ENCODE measurements around the gene GPBP1.

DNA sequence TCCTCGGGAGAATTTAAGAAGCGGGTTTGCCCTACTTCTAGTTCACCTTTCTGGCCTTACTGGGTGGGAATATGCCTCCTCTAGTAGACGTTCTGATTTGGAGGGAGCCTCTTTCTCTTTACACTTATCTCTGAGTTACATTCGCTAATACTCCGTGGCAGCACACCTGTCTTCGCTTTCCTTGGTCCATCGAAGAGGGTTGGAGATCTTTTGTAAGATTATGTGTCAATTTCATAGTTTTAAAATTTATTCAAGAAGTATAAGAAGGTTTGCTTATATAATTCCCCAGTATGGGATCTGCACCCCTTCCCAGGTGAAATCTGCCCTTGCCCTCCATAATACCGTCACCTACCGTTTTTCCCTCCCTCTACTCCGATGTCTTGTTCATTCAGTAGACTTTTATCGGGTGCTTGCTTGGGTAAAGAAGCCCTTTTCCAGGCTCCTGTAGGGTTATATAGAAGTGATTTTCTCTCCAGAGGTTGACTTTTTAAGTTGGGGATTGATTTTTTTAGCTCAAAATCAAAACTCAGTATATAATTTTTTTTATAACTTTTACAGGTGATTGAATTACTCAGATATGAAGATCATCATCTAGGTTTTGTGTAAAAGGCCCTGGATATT lies 1.1 kb downstream of the GPBP1 start:
- TF ChIP-seq POLR2A (IDR thresholded peaks at IDR 0.05; ENCODE audit: low read depth, low read length) (no peak), RAD21 (IDR thresholded peaks at IDR 0.05; ENCODE audit: low read length) (no peak), SMC3 (IDR thresholded peaks at IDR 0.05; ENCODE audit: low read depth, low read length) (no peak), CEBPB (IDR thresholded peaks at IDR 0.05; ENCODE audit: low read depth, low read length) (no peak), RCOR1 (IDR thresholded peaks at IDR 0.05; ENCODE audit: insufficient replicate concordance, low read length) (no peak), FOS (IDR thresholded peaks at IDR 0.05; ENCODE audit: low read depth, low read length) (no peak), MXI1 (IDR thresholded peaks at IDR 0.05; ENCODE audit: borderline replicate concordance, low read depth, low read length) (no peak), MAZ (IDR thresholded peaks at IDR 0.05; ENCODE audit: borderline replicate concordance, low read depth, low read length) (no peak), RFX5 (IDR thresholded peaks at IDR 0.05; ENCODE audit: low read depth, low read length) (no peak), CHD1 (IDR thresholded peaks at IDR 0.05; ENCODE audit: low read depth, low read length) (no peak), MAFK (IDR thresholded peaks at IDR 0.05; ENCODE audit: low read depth, low read length) (no peak)
- TF ChIP-seq, protein P1, sequence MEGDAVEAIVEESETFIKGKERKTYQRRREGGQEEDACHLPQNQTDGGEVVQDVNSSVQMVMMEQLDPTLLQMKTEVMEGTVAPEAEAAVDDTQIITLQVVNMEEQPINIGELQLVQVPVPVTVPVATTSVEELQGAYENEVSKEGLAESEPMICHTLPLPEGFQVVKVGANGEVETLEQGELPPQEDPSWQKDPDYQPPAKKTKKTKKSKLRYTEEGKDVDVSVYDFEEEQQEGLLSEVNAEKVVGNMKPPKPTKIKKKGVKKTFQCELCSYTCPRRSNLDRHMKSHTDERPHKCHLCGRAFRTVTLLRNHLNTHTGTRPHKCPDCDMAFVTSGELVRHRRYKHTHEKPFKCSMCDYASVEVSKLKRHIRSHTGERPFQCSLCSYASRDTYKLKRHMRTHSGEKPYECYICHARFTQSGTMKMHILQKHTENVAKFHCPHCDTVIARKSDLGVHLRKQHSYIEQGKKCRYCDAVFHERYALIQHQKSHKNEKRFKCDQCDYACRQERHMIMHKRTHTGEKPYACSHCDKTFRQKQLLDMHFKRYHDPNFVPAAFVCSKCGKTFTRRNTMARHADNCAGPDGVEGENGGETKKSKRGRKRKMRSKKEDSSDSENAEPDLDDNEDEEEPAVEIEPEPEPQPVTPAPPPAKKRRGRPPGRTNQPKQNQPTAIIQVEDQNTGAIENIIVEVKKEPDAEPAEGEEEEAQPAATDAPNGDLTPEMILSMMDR (conservative IDR thresholded peaks at IDR 0.05; ENCODE audit: low read depth, low read length) = no peak
- TF ChIP-seq, protein P2, sequence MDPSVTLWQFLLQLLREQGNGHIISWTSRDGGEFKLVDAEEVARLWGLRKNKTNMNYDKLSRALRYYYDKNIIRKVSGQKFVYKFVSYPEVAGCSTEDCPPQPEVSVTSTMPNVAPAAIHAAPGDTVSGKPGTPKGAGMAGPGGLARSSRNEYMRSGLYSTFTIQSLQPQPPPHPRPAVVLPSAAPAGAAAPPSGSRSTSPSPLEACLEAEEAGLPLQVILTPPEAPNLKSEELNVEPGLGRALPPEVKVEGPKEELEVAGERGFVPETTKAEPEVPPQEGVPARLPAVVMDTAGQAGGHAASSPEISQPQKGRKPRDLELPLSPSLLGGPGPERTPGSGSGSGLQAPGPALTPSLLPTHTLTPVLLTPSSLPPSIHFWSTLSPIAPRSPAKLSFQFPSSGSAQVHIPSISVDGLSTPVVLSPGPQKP (IDR thresholded peaks at IDR 0.05; ENCODE audit: borderline replicate concordance, low read depth, low read length) = no peak
- TF ChIP-seq, protein P3, sequence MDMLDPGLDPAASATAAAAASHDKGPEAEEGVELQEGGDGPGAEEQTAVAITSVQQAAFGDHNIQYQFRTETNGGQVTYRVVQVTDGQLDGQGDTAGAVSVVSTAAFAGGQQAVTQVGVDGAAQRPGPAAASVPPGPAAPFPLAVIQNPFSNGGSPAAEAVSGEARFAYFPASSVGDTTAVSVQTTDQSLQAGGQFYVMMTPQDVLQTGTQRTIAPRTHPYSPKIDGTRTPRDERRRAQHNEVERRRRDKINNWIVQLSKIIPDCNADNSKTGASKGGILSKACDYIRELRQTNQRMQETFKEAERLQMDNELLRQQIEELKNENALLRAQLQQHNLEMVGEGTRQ (IDR thresholded peaks at IDR 0.05; ENCODE audit: low read depth, low read length) = no peak
